Erythroblast (primary cell): ENCODE measurements around the gene IFNLR1.

Experiments used
- DNase-seq, 2 experiments: peaks; one replicate each; lab custom pipeline; 2025; lab: John Stamatoyannopoulos, UW
- GATA1 ChIP-seq: IDR thresholded peaks from 2 replicates; pipeline ENCODE4 v1.6.1; 2011; ENCODE audit warnings: low read depth, mild to moderate bottlenecking, control low read depth, low read length, moderate library complexity
- POLR2A ChIP-seq: IDR thresholded peaks from 2 replicates; pipeline ENCODE4 v1.6.1; 2011; ENCODE audit warnings: mild to moderate bottlenecking, low read length

IFNLR1 gene

DNA sequence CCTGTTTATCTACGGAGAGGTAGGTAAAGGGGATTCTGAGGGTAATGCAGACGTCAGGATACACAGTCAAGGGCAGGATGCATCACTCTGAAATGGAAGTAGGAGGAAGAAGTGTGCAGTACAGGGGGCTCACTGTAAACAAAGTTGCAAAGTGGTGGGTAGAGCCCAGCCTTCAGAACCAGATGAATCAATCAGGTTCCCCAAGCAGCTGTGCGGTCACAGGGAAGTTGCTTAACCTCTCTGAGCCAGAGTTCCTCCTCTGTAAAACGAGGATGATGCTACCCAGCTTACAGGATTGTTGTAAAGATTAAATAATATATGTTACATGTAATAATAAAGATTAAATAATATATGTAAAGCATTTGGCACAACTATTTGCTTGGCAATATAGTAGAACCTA, 61.6 kb downstream of the IFNLR1 start:
- TF ChIP-seq POLR2A = no peak
- no peak for TF ChIP-seq GATA1
- no peak for DNase-seq

DNA sequence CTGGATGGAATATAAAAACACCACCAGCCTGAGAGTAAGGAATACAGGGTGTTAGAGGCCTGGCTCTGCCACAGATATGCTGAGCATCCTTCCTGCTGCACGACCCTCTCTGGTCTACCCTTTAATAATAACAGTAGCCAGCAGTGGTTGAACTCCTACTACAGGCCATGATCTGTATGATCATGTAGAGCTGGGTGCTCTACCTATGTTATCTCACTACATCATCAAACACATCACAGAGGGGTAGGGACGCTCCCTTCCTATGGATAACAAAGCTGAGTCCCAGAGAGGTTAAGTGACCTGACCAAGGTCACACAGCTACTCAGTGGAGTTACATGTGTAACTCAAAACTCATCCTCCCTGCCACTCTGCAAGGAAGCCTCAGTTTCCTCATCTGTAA, 62.1 kb downstream of the IFNLR1 start:
- DNase-seq = no peak
- TF ChIP-seq POLR2A (no peak), GATA1 (no peak)

DNA sequence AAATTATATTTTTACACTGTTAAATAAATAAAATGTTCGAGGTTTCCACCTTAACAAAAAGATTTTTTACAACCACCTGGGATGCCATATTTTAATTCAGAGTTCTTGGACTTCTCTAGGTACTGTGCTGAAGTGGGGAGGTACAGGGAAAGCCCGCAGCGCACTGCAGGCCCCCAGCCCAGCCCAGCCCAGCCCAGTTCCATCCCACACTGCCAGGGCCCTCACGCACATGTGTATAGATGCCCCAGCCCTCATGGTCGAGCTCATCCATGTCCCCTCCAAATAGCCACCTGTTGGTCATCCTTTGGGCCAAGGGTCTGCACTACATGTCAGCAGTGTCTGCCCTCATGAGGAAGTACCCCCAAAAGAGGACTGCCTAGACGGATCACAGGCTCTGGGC, 63.5 kb downstream of the IFNLR1 start:
- DNase-seq = no peak
- TF ChIP-seq GATA1 (no peak), POLR2A (no peak)

DNA sequence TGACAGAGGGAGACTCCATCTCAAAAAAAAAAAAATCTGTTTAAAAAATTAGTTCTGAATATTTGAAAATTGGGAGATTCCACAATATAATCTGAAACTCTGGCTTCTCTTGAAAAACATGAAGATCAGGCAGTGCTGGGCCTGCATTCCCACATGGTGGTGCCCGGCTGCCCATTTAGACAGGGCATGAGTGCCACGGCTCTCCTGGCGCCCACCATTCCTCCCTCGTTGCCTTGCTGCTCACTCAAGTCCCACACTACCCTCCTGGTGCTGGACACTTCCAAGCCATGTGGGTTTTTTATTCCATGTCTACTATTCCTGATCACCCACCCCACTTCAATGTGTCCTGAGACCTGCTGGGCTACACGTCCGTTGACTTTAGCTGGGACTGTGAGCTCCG, 64.3 kb downstream of the IFNLR1 start:
- DNase-seq = no peak
- no peak for TF ChIP-seq POLR2A
- TF ChIP-seq GATA1 = no peak

DNA sequence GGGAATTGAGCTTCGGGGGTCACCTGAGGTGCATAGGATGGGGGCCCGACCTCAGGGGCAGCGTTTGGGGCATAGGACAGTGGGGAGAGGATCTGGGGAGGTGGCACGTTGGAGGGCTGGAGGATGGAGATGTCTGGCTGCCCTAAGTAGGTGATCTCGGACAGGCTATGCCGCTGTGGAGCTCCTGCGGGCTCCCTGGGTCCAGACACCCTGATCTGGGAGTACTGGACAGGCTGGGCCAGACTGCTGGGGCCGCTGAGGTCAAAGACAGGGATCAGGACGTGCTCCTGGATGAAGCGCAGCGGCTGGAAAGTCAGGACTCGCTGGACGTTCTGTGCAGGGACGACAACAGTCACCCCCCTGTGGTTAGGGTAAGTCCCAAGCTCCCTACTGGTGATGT, 65.7 kb downstream of the IFNLR1 start:
- TF ChIP-seq POLR2A (no peak), GATA1 (no peak)
- no peak for DNase-seq

DNA sequence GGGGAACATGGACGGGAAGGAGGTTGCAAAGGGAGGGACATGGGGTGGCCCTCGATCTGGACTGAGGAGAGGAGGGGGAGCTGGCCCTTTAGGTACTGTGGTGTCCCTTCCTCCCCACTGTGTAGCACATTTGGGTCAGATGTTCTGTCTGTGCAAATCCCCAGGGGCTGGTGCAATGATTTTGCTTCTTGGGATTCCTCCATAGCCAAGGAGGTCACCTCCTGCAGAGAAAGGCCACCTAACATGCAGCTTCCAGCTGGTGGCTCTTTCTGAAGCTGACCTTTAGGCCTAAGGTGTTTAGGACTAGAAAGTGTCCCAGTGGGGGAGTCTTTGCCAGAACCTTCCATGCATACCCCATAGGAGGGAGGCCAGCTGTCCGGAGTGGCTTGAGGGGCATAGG, 66.1 kb downstream of the IFNLR1 start:
- DNase-seq = no peak
- TF ChIP-seq GATA1 (no peak), POLR2A (no peak)

DNA sequence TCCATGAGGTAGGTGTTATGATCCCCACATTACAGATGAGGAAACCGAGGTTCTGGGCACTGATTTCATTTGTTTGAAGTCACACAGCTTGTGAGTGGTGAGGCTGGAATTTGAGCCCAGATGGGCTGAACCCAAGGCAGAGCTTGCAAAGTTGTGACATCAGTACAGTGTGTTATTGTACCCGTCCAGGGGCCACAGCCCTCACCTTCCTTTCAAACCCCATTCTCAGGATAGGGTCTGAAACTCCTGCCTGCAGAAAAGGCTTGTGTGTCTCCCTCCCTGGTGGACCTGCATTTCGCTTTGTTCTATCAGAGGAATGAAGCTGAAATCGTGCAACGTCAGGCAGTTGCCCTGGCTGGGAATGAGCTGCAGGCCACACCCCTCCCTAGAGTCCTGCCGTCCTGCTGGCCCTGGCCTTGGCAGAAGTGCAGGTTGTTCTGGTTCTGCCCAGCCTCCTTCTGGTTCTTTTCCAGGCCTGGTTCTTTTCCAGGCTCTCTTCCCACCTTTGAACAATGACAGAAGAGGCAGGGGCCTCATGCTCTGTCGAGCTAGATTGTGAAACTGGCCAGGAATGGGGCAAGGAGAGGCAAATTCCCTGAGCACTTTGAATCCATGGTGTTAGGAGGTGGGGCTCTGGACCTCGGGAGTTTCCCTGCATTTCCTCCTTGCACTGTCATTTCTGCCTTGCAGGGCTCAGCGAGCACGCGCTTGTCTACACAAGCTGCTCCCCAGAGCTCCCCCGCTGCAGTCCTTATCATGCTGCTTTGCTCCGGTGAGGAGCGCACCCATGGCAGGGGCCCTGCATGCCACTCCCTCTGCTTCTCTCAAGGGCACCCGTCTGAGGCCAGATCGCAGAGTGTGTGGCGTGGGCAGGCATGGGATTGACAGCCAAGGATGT, 67.0 kb downstream of the IFNLR1 start:
- TF ChIP-seq GATA1 = no peak
- no peak for TF ChIP-seq POLR2A
- no peak for DNase-seq

DNA sequence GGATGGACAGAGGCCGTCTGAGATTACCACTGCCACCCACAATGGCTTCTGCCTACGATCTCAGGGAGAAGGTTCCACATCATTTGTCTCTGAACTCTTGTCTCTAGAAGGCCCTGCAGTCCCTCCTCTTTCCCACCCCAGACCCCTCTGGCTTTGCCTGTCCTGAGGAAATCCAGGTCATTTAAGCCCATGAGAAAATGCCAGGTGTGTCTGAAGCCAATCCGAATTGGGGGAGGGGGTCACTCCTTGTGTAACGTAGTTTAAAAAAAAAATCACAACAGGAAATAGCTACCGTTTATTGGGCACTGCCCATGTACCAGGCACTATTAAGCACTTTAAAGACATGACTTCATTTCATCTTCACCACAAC, 67.6 kb downstream of the IFNLR1 start:
- no peak for DNase-seq
- TF ChIP-seq GATA1 (no peak), POLR2A (no peak)

DNA sequence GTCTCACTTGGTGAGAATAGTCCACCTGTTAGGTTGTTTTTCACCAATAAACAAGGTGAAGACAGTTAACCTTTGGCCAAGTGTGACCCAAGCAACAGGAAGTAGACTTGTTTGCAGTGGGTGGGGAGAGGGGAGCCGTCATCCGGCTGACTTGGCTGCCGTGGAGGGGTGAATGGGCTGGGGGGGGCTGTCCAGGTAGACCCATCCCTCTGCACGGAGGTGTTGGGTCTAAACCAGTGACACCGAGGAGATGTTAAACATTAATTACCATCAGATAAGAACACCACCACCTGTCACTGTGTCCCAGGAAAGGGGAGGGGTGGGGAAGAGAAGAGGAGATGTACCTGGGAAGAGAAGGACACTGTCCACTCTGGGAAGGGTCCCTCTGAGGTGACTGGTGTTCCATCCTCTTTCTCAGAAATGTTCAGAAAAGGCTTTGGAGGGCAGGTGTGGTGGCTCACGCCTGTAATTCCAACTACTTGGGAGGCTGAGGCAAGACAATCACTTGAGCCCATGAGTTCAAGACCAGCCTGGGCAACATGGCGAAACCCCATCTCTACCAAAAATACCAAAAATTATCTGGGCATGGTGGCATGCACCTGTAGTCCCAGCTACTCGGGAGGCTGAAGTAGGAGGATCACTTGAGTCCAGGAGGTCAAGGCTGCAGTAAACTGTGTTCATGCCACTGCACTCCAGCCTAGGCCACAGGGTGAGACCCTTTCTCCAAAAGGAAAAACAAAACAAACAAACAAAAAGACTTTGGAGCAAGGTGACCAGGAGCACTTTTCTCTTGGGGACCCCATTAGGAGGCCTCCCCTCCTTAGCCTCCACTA, 68.5 kb downstream of the IFNLR1 start:
- TF ChIP-seq GATA1 (no peak), POLR2A (no peak)
- no peak for DNase-seq

DNA sequence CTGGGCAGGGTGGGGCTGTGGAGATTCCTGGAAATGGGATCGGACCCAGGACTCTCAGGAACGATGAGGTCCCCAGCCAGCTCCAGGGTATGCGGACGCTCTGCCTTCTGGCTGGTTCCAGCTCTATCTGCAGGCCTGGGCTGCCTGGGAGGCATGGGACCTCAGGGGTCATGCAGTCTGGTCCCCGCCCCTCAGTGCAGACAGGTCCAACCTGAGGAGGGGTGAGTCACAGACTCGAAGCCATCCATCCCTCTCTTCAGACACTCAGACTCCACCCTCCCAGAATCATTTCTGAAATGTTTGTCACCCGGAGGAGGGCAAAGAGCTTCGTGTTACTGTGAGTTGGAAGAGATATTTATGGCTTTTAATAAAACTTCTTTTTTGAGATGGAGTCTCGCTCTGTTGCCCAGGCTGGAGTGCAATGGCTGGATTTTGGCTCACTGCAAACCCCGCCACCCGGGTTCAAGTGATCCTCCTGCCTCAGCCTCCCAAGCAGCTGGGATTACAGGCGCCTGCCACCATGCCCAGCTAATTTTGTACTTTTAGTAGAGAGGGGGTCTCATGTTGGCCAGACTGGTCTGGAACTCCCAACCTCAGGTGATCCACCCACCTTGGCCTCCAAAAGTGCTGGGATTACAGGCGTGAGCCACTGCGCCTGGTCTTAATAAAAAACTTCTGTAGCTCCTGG, 69.2 kb downstream of the IFNLR1 start:
- no peak for TF ChIP-seq GATA1
- TF ChIP-seq POLR2A = no peak
- no peak for DNase-seq

DNA sequence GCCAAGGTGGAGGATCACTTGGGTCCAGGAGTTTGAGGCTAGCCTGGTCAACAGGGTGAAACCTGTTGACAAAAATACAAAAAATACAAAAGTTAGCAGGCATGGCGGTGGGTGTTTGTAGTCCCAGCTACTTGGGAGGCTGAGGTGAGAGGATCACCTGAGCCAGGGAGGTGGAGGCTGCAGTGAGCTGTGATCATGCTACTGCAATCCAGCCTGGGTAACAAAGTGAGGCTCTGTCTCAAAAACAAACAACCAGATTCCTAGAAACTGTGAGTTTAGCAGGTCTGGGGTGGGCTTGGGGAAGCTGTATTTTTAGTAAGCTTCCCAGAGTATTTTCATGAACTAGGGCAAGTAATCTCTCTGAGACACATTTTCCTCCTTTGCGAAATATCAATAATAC, 70.0 kb downstream of the IFNLR1 start:
- TF ChIP-seq POLR2A = no peak
- no peak for TF ChIP-seq GATA1

DNA sequence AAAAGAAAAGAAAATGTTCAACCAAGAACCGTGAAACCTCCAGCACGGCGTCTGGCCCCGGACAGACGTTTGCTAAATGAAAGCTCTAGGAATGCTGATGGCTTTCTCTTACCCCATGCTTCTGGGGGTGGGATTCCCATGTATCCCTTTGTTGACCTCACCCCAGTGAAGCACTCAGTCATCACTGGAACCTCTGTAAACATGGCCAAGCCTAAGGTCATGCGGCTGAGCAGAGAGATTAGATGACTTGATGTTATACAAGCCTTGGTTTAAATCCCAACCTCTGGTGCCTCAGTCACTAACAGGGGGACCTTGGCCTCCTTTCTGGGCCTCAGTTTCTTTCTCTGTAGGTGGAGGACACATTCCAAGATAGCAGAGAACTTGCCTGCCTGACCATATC, 72.3 kb downstream of the IFNLR1 start:
- no peak for DNase-seq

More for the DNA sequence above, 70.0 kb downstream of the IFNLR1 start:
- DNase-seq = no peak

DNA sequence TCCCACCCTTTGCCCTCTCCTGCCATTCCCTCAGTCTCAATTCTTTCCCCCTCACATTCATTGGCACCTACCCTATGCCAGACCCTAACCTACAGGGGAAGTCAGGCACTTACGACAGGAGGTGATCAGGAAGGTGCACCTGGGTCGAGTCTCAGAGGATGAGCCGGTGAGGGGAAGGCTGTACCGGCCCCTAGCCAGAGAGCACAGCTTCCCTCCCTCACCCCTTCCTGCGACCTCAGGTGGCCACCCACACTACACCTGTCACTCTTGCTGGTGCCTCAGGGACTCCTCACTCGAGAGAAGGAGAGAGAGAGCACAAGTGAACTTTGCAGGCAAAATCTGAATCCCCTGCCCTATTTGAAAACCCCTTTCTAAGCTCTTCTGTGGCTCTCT, 73.5 kb downstream of the IFNLR1 start:
- DNase-seq = no peak
- TF ChIP-seq POLR2A = no peak
- TF ChIP-seq GATA1 = no peak

More for the DNA sequence above, 72.3 kb downstream of the IFNLR1 start:
- no peak for TF ChIP-seq POLR2A
- no peak for TF ChIP-seq GATA1
